H1 (cell line): Measurements from ENCODE around the gene TLL1. TPM values are rescaled to one million over a fixed set of nuclear protein-coding genes. Genes with fewer than 3 reads are reported as not detected.

ENCODE experiments used
- CTCF ChIP-seq, 3 experiments: IDR thresholded peaks; 1 replicate in 2 of 3; 2 replicates in 1 of 3; pipeline versions ENCODE4 v1.5.1 to v1.6.1; 2011; ENCODE audit warnings: low read length in 3 of 3, mild to moderate bottlenecking in 3 of 3, inconsistent platforms in 2 of 3, low read depth in 1 of 3, moderate library complexity in 1 of 3; ENCODE audit not compliant: insufficient read depth in 1 of 3; ENCODE audit errors: control extremely low read depth in 1 of 3
- MAX ChIP-seq: IDR thresholded peaks from 2 replicates; pipeline ENCODE4 v1.6.1; 2012; ENCODE audit warnings: inconsistent platforms
- YY1 ChIP-seq: IDR thresholded peaks from 2 replicates; pipeline ENCODE4 v1.6.1; 2011; ENCODE audit warnings: low read depth, mild to moderate bottlenecking, low read length
- polyA plus RNA-seq, 7 experiments: library from polyadenylated mRNA; depleted of rRNA in 3 of 7; stranded (reverse) in 5 of 7; unstranded in 2 of 7; fragments of >200 nt in 5 of 7; fragments of 200-250 nt in 2 of 7; gene quantifications; 1 replicate in 5 of 7; 2 replicates in 1 of 7; 4 replicates in 1 of 7; pipeline versions ENCODE4 v1.2.1 to v1.2.3, GENCODE V29; 2011 to 2013; ENCODE audit warnings: missing spikeins in 2 of 7, mixed read lengths in 2 of 7
- total RNA-seq: library from RNA; stranded (reverse); fragmentation: NEBNext Ultra II Directional; extraction: Animal tissue kit (Norgen Biotek cat#: 25700); gene quantifications from 2 replicates; pipeline ENCODE4 v1.2.1, GENCODE V29; 2021

TLL1 gene
- total and polyA plus RNA-seq, 2 of the 8 experiments (the other 6 are each of a cell fraction or from before 2014, with no cell fraction given): 0.18 to 1.1 TPM

GRCh38 chr4:165953181-165953580 is 80.1 kb downstream of the TLL1 start (continued):
- TF ChIP-seq CTCF (IDR thresholded peaks at IDR 0.05; ENCODE audit: control extremely low read depth in 1 of 3, insufficient read depth in 1 of 3, low read depth in 1 of 3, low read length in 3 of 3) (no peak), MAX (no peak), YY1 (no peak)
